IMR-90 (cell line): ENCODE measurements around the gene FGD5.

Source experiments
- BHLHE40 ChIP-seq: fragments of 150-350 bp; IDR thresholded peaks from 2 replicates; pipeline ENCODE4 v1.6.1; 2016; ENCODE audit warnings: mild to moderate bottlenecking, low read depth, low read length
- CTCF ChIP-seq: conservative IDR thresholded peaks from 2 replicates; pipeline ENCODE4 v1.5.1; 2012; ENCODE audit warnings: mild to moderate bottlenecking, low read depth, low read length, improper control_type of control experiment
- POLR2A ChIP-seq: IDR thresholded peaks from 2 replicates; pipeline ENCODE4 v1.6.1; 2012; ENCODE audit warnings: mild to moderate bottlenecking, low read depth, low read length
- RCOR1 ChIP-seq: IDR thresholded peaks from 2 replicates; pipeline ENCODE4 v1.6.1; 2012; ENCODE audit warnings: mild to moderate bottlenecking, low read length, improper control_type of control experiment; ENCODE audit not compliant: insufficient replicate concordance

GRCh38 chr3:14892226-14892625 is 73.5 kb downstream of the FGD5 start:
- TF ChIP-seq BHLHE40, result no peak
- TF ChIP-seq POLR2A, result no peak
- TF ChIP-seq RCOR1, result no peak
- TF ChIP-seq CTCF, result no peak
